Measurements from ENCODE around the gene EIF5. TPM values are rescaled to one million over a fixed set of nuclear protein-coding genes. Genes with fewer than 3 reads are reported as not detected.

EIF5 gene
- total RNA-seq, 6 experiments from 2014 or later, result 186 to 357 (median 215) TPM

GRCh38 chr14:103361867-103362266 lies 27.8 kb downstream of the EIF5 start:
- TF ChIP-seq, protein P1, sequence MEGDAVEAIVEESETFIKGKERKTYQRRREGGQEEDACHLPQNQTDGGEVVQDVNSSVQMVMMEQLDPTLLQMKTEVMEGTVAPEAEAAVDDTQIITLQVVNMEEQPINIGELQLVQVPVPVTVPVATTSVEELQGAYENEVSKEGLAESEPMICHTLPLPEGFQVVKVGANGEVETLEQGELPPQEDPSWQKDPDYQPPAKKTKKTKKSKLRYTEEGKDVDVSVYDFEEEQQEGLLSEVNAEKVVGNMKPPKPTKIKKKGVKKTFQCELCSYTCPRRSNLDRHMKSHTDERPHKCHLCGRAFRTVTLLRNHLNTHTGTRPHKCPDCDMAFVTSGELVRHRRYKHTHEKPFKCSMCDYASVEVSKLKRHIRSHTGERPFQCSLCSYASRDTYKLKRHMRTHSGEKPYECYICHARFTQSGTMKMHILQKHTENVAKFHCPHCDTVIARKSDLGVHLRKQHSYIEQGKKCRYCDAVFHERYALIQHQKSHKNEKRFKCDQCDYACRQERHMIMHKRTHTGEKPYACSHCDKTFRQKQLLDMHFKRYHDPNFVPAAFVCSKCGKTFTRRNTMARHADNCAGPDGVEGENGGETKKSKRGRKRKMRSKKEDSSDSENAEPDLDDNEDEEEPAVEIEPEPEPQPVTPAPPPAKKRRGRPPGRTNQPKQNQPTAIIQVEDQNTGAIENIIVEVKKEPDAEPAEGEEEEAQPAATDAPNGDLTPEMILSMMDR (IDR thresholded peaks at IDR 0.05), result no peak
- TF ChIP-seq POLR2A (IDR thresholded peaks at IDR 0.05), result no peak
- 57% methylated on average over 5 of the region's 5 CpGs for WGBS (ENCODE audit: insufficient coverage, low coverage, low lambda C conversion rate, missing lambda C conversion rate)
- no peaks in the 10 kb centered on the region for H3K27me3 ChIP-seq
- DNase-seq, result no peak
- no peak overlapping the region for H3K4me3 ChIP-seq
- intact Hi-C loops (cut with DNase I), result no loop called here
- no peaks in the 10 kb centered on the region for H3K4me1 ChIP-seq
- H3K9me3 ChIP-seq, result no peaks in the 10 kb centered on the region
- no peaks in the 10 kb centered on the region for H3K36me3 ChIP-seq
- no peak overlapping the region for H3K27ac ChIP-seq
- peak in 1 of 4 donors; percentile 76 for ATAC-seq

DNA sequence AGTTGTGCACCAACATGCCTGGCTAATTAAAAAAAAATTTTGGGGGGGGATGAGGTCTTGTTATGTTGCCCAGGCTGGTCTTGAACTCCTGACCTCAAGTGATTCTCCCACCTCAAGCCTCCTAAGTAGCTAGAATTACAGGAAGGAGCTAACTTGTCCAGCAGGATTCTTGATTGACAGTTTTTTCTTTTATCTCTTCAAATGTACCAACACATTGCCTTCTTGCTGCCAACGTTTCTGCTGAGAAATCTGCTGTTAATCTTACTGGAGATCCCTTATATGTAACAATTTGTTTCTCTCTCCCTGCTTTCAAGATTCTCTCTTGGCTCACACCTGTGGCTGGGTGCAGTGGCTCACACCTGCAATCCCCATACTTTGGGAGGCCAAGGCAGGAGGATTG lies 28.7 kb downstream of the EIF5 start:
- Histone ChIP-seq H3K9me3 (no peaks in the 10 kb centered on the region), H3K27me3 (no peaks in the 10 kb centered on the region), H3K4me1 (no peaks in the 10 kb centered on the region), H3K27ac (no peak overlapping the region), H3K36me3 (no peaks in the 10 kb centered on the region), H3K4me3 (no peak overlapping the region)
- ATAC-seq, result no peak
- intact Hi-C loops (cut with DNase I), result no loop called here
- WGBS (ENCODE audit: insufficient coverage, low coverage, low lambda C conversion rate, missing lambda C conversion rate), result 83% methylated on average over 1 of the region's 1 CpG
- TF ChIP-seq, protein P1 (IDR thresholded peaks at IDR 0.05), result no peak
- no peak for TF ChIP-seq POLR2A (IDR thresholded peaks at IDR 0.05)
- DNase-seq, result no peak

DNA sequence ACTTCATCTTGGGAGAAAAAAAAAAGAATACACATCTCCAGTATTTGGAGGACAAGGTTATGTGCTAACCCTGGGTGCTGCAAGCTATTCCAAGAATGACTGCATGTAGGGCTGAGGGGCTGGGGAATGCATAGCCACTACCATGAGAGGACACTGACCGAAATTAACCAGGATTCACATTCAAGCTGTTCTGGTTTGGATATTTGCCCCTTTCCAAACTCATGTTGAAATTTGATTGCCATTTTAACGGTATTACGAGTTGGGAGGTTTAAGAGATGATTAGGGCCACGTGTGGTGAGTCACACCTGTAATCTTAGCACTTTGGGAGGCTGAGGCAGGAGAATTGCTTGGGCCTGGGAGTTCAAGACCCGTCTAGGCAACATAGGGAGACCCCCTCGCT lies 32.7 kb downstream of the EIF5 start:
- H3K27me3 ChIP-seq, result no peaks in the 10 kb centered on the region
- H3K4me3 ChIP-seq, result no peak overlapping the region
- intact Hi-C loops (cut with DNase I), result no loop called here
- H3K27ac ChIP-seq, result no peak overlapping the region
- DNase-seq (no peak), ATAC-seq (no peak)
- no peaks in the 10 kb centered on the region for H3K36me3 ChIP-seq
- 77% methylated on average over 6 of the region's 6 CpGs for WGBS (ENCODE audit: insufficient coverage, low coverage, low lambda C conversion rate, missing lambda C conversion rate)
- H3K9me3 ChIP-seq, result no peaks in the 10 kb centered on the region
- TF ChIP-seq, protein P1 (IDR thresholded peaks at IDR 0.05), result no peak
- TF ChIP-seq POLR2A (IDR thresholded peaks at IDR 0.05), result no peak
- no peaks in the 10 kb centered on the region for H3K4me1 ChIP-seq

- WGBS (ENCODE audit: insufficient coverage, low coverage, low lambda C conversion rate, missing lambda C conversion rate), result 75% methylated on average over 4 of the region's 4 CpGs
- H3K27ac ChIP-seq, result no peak overlapping the region
- H3K4me1 ChIP-seq, result no peaks in the 10 kb centered on the region
- TF ChIP-seq, protein P1 (IDR thresholded peaks at IDR 0.05), result no peak
- no peak for TF ChIP-seq POLR2A (IDR thresholded peaks at IDR 0.05)
- H3K9me3 ChIP-seq, result no peaks in the 10 kb centered on the region
- H3K27me3 ChIP-seq, result no peaks in the 10 kb centered on the region
- H3K4me3 ChIP-seq, result no peak overlapping the region
- peak in 1 of 4 donors; percentile 66 for ATAC-seq
- DNase-seq, result no peak
- H3K36me3 ChIP-seq, result no peaks in the 10 kb centered on the region
- intact Hi-C loops (cut with DNase I), result no loop called here
These were observed 34.0 kb downstream of the EIF5 start for GRCh38 chr14:103367995-103368394.

- Histone ChIP-seq H3K27me3 (no peaks in the 10 kb centered on the region), H3K36me3 (no peaks in the 10 kb centered on the region), H3K27ac (no peak overlapping the region), H3K4me3 (no peak overlapping the region), H3K4me1 (no peaks in the 10 kb centered on the region), H3K9me3 (no peaks in the 10 kb centered on the region)
- intact Hi-C loops (cut with DNase I), result no loop called here
- ATAC-seq (no peak), DNase-seq (peak in 1 of 3 donors; percentile 5)
- TF ChIP-seq, protein P1 (IDR thresholded peaks at IDR 0.05), result no peak
- TF ChIP-seq POLR2A (IDR thresholded peaks at IDR 0.05), result no peak
- whole genome bisulfite sequencing (ENCODE audit: insufficient coverage, low coverage, low lambda C conversion rate, missing lambda C conversion rate), result 93% methylated on average over 3 of the region's 3 CpGs
These were observed 36.0 kb downstream of the EIF5 start for GRCh38 chr14:103370087-103370486.

All from right lobe of liver (tissue), 6 donors.